ENCODE results near the gene RBM14. TPM values are rescaled to one million over a fixed set of nuclear protein-coding genes. Genes with fewer than 3 reads are reported as not detected.
A peak's percentile ranks its signal among the peaks of the same experiment; 100 is the strongest.

RBM14 gene
- total RNA-seq, 1 experiment from 2014 or later = 68.7 TPM

DNA sequence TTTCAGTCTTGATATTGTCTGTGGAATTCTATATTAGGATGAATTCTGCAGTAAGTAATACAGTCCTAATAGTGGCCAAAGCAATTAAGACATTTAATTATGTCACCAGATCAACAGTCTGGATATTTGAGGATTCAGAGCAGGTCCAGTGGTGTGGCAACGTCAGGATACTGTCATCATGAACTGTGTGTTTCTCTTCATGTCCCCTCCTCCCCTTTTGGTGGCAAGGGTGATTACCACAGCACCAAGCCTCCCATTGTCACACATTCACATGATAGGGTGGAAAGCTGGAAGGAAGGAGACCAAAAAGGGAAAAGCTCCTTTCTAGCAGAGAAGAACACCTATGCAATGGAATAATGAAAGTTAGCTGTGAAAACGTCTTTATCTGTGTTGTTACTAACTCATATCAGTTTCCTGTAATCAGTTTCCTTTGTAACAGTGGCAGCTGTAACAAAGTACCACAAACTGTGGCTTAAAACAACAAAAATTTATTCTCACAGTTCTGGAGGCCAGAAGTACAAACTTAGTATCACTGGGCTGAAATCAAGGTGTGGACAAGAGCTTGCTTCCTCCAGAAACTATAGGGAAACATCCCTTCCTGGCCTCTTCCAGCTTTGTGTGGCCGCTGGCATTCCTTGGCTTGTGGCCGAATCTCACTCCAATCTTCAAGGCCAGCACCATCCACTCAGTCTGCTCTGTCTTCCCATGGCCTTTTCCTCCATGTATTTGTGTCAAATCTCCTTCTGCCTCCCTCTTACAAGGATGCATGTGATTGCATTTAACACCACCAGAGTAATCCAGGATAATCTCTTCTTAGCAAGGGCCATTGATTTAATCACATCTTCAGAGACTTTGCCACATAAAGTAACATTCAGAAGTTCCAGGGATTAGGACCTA lies 6.5 kb upstream of the RBM14 start:
- Histone ChIP-seq H3K27ac (no peak overlapping the region), H3K9me3 (replicated peaks) (no peaks in the 10 kb centered on the region), H3K27me3 (no peaks in the 10 kb centered on the region), H3K36me3 (no peaks in the 10 kb centered on the region), H3K4me3 (no peak overlapping the region), H3K4me1 (no peaks in the 10 kb centered on the region)
- DNase-seq = no peak

DNA sequence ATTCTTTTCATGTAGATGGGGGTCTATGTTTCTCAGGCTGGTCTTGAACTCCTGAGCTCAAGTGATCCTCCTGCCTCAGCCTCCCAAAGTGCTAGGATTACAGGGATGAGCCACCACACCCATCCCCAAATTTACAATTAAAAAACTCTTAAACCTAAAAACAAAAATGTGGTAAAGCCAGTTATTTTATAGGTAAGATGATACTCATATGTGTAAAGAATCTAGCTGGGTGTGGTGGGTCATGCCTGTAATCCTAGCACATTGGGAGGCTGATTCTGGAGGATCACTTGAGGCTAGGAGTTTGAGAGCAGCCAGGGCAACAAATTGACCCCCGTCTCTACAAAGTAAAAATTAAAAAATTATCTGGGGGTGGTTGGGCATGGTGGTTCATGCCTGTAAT lies 4.0 kb upstream of the RBM14 start:
- H3K4me3 ChIP-seq = no peak overlapping the region
- no peaks in the 10 kb centered on the region for H3K27me3 ChIP-seq
- no peaks in the 10 kb centered on the region for H3K9me3 ChIP-seq (replicated peaks)
- DNase-seq = no peak
- H3K36me3 ChIP-seq = peaks cover 2% of the 10 kb centered on the region
- H3K4me1 ChIP-seq = no peaks in the 10 kb centered on the region
- H3K27ac ChIP-seq = no peak overlapping the region

DNA sequence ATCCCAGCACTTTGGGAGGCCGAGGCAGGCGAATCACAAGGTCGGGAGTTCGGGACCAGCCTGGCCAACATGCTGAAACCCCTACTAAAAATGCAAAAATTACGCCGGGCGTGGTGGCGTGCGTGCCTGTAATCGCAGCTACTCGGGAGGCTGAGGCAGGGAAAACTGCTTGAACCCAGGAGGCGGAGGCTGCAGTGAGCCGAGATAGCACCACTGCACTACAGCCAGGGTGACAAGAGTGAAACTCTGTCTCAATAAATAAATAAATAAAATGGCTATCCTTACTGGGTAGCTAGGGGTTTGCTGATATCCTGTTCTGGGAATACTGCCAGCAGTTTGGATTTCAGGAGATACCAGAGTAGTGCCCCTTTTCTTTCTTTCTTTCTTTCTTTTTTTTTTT lies 2.4 kb upstream of the RBM14 start:
- Histone ChIP-seq H3K36me3 (peaks cover 10% of the 10 kb centered on the region), H3K4me3 (no peak overlapping the region), H3K4me1 (no peaks in the 10 kb centered on the region), H3K27me3 (no peaks in the 10 kb centered on the region), H3K27ac (no peak overlapping the region), H3K9me3 (replicated peaks) (no peaks in the 10 kb centered on the region)
- DNase-seq = peak in 1 of 2 experiments; percentile 25

DNA sequence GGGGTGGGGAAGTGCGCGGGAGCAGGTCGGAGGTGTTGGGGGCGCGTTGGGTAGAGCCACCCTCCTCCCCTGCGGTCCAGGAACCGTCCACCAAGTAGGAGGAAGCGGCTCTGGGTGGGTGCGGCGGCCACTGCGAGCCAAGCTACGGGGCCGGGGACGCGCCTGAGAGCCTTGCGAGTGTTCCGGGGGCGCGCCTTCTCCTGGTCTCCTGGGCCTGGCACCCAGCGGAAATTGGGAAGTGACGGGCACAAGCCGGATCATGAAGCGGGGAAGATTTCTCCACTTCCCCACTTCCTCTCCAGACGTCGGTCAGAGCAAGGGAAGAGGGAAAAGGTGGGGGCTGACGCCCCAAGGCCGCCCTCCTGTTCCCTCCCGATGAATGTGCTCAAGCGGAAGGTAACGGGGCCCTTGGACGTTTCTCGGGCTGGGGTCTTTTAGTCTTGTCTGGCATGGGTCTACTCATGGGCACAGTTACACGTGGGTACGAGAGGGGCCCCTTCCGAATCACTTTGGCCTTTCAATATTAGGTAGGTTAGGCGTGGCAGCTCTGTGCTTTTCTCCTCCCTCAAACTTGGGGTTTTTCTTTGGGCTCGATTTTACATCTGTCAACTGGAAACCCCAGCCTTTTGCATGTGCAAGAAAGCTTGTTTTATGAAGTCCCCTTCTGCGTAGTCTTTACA lies 865 bp downstream of the RBM14 start:
- DNase-seq = no peak

DNA sequence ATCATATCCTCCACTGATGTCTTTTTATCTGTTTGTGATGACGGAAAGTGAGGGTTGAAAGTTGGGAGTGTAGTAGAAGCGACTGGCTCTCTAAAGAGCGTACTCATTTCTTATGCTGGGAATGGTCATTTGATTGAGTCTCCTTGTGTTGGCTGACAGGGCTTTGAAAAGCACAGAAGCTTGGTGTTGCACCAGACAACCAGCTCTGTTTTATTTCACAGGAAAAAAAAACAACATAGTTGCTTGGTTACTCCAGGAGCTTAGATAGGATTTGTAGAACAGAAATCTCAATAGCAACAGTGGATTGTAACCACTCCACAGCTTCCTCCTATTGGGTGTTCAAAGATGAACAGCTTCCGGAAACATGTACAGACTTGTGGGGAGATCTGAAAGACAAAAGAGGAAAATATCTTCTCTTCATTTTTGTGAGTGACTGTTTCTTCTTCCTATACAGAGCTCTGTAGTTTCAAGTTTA lies 2.7 kb downstream of the RBM14 start:
- Histone ChIP-seq H3K4me3 (peak overlapping the region; percentile 85), H3K27me3 (no peaks in the 10 kb centered on the region), H3K36me3 (peaks cover 36% of the 10 kb centered on the region), H3K27ac (no peak overlapping the region), H3K9me3 (replicated peaks) (no peaks in the 10 kb centered on the region), H3K4me1 (no peaks in the 10 kb centered on the region)
- no peak for DNase-seq

More for the DNA sequence above, 865 bp downstream of the RBM14 start:
- Histone ChIP-seq H3K36me3 (peaks cover 18% of the 10 kb centered on the region), H3K27ac (peak overlapping the region; percentile 78), H3K9me3 (replicated peaks) (no peaks in the 10 kb centered on the region), H3K4me1 (no peaks in the 10 kb centered on the region), H3K4me3 (peak overlapping the region; percentile 85), H3K27me3 (no peaks in the 10 kb centered on the region)

DNA sequence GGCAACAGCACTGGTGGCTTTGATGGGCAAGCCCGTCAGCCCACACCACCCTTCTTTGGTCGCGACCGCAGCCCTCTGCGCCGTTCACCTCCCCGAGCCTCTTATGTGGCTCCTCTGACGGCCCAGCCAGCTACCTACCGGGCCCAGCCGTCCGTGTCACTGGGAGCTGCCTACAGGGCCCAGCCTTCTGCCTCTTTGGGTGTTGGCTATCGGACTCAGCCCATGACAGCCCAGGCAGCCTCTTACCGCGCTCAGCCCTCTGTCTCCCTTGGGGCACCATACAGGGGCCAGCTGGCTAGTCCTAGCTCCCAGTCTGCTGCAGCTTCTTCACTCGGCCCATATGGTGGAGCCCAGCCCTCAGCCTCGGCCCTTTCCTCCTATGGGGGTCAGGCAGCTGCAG lies 8.0 kb downstream of the RBM14 start:
- peaks cover 78% of the 10 kb centered on the region for H3K36me3 ChIP-seq
- no peak for DNase-seq

DNA sequence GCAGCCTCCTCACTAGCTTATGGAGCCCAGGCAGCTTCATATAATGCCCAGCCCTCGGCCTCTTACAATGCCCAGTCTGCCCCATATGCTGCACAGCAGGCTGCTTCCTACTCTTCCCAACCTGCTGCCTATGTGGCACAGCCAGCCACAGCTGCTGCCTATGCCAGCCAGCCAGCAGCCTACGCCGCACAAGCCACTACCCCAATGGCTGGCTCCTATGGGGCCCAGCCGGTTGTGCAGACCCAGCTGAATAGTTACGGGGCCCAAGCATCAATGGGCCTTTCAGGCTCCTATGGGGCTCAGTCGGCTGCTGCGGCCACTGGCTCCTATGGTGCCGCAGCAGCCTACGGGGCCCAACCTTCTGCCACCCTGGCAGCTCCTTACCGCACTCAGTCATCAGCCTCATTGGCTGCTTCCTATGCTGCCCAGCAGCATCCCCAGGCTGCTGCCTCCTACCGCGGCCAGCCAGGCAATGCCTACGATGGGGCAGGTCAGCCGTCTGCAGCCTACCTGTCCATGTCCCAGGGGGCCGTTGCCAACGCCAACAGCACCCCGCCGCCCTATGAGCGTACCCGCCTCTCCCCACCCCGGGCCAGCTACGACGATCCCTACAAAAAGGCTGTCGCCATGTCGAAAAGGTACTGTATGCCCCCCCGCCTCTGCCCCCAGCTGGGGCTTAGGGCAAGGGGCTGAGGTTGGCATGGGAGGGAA lies 8.8 kb downstream of the RBM14 start:
- Histone ChIP-seq H3K4me3 (no peak overlapping the region), H3K27me3 (no peaks in the 10 kb centered on the region), H3K27ac (no peak overlapping the region), H3K4me1 (no peaks in the 10 kb centered on the region), H3K9me3 (replicated peaks) (no peaks in the 10 kb centered on the region), H3K36me3 (peaks cover 81% of the 10 kb centered on the region)
- no peak for DNase-seq

More for the DNA sequence above, 8.0 kb downstream of the RBM14 start:
- Histone ChIP-seq H3K4me1 (no peaks in the 10 kb centered on the region), H3K27ac (no peak overlapping the region), H3K9me3 (replicated peaks) (no peaks in the 10 kb centered on the region), H3K27me3 (no peaks in the 10 kb centered on the region), H3K4me3 (no peak overlapping the region)

DNA sequence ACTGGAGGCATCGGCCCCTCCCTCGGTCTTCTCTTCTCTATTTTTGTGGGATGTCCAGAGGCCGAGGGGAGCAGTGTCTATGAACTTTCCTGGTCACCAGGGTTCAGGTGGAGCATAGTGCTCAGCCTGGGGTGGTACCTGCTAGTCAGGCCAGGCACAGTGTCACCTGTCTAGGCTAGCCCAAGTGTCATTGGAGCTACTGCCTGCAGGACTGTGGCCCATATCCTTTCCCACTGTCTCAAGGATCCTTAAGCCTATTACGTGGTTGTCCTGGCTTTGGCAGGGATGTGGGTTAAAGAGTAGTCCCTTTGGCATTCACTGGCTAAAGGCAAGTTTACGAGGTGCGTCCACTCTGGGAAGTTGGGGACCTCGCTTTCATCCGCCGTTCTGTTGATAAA lies 9.3 kb downstream of the RBM14 start:
- Histone ChIP-seq H3K27ac (no peak overlapping the region), H3K4me1 (no peaks in the 10 kb centered on the region), H3K36me3 (peaks cover 86% of the 10 kb centered on the region), H3K9me3 (replicated peaks) (no peaks in the 10 kb centered on the region), H3K4me3 (no peak overlapping the region), H3K27me3 (no peaks in the 10 kb centered on the region)
- DNase-seq = no peak

DNA sequence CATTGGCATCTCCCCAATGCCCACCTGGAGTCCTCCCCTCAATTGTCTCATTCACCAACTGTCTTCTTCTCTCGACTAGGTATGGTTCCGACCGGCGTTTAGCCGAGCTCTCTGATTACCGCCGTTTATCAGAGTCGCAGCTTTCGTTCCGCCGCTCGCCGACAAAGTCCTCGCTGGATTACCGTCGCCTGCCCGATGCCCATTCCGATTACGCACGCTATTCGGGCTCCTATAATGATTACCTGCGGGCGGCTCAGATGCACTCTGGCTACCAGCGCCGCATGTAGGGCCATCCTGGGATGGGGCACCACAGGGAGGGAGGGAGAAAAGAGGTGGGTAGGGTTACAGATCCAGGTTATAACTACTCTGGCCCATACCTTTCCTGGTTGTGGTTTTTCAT lies 10.0 kb downstream of the RBM14 start:
- Histone ChIP-seq H3K27ac (no peak overlapping the region), H3K4me1 (no peaks in the 10 kb centered on the region), H3K9me3 (replicated peaks) (no peaks in the 10 kb centered on the region), H3K27me3 (no peaks in the 10 kb centered on the region), H3K4me3 (no peak overlapping the region), H3K36me3 (peaks cover 87% of the 10 kb centered on the region)
- DNase-seq = no peak

DNA sequence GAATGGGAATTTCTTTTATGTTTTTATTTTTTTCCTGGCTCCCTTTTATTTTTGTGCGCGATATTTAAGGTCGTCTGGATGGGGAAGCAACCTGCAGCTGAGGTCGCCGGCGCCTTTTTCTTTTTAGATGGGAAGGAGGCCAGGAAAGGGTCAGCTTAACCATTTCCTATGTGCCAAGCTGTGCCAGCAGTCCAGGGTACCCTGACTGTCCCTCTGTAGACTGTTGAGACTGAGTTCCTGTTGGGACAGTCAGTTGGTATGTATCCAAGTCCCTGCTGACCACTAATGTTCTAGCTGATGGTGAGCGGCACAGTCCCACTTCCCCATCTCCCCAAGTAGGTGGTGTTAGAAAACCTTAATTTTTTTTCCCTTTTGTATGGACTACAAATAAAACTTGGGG lies 10.5 kb downstream of the RBM14 start:
- no peaks in the 10 kb centered on the region for H3K9me3 ChIP-seq (replicated peaks)
- no peak for DNase-seq
- H3K36me3 ChIP-seq = peaks cover 88% of the 10 kb centered on the region

DNA sequence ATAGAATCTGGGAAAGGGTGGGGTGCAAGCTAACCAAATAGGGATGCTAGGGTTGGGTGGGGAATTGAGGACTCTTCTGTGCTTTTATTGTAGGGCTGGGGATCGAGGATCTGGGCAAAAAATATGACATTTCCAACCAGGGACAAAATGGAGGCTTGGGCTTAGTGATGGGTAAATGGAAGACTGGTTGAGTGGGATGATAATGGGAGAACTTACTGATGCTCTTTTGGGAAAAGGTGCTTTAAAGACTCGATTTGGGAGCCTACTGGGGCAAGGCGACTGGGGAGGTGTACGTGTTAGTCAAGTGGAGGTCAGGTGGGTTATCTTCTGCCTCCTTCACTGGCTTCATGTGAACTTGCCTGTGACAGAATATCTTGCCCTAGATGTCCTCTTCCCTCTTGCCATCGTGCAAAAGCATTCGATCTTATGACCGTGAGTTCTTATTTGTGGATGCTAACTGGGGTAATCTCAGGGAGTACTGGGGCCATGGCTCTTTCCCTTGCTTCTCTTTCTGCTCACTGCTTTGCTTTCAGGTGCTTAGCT lies 11.7 kb downstream of the RBM14 start:
- no peak for DNase-seq
- no peaks in the 10 kb centered on the region for H3K4me1 ChIP-seq
- peaks cover 85% of the 10 kb centered on the region for H3K36me3 ChIP-seq
- no peak overlapping the region for H3K27ac ChIP-seq
- no peaks in the 10 kb centered on the region for H3K27me3 ChIP-seq
- no peaks in the 10 kb centered on the region for H3K9me3 ChIP-seq (replicated peaks)
- H3K4me3 ChIP-seq = no peak overlapping the region

More for the DNA sequence above, 10.5 kb downstream of the RBM14 start:
- Histone ChIP-seq H3K27ac (no peak overlapping the region), H3K27me3 (no peaks in the 10 kb centered on the region), H3K4me1 (no peaks in the 10 kb centered on the region), H3K4me3 (no peak overlapping the region)

DNA sequence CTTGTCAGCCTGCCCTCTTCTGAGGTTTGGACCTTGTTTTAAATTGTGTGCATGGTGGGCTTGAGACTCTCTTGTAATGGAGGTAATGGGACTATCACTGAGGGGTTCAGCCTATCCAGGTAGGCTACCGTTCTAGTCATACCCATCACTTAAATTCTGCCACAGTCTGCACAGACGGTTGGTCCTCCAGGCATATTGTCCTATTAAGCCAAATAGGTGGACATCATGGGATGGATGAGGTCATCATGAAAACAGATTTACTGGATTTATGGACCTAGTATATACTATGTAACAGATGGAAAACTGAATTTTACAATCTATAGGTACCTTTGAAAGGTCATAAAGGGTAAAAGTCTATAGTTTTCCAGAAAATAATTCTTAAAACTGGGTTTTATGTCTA lies 12.9 kb downstream of the RBM14 start:
- H3K27ac ChIP-seq = no peak overlapping the region
- H3K4me3 ChIP-seq = no peak overlapping the region
- no peaks in the 10 kb centered on the region for H3K27me3 ChIP-seq
- no peak for DNase-seq
- H3K4me1 ChIP-seq = no peaks in the 10 kb centered on the region
- H3K36me3 ChIP-seq = peaks cover 82% of the 10 kb centered on the region
- H3K9me3 ChIP-seq (replicated peaks) = no peaks in the 10 kb centered on the region

DNA sequence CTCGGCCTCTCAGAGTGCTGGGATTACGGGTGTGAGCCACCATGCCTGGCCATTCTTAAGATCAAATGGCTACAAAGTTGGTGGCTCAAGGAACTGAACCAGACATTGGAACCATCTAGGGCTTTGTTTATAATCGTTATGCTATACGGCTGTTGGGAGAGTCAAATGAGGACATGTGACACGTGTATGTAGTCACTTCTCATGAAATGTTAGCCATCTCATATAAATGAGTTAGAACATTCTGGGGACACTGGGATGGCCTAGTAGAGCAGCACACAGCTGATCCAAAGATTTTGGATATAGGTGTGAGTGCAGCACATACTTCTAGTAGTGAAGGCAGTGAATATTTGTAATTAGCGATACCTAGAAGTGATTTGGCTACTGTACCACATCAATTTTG lies 15.5 kb downstream of the RBM14 start:
- no peak for DNase-seq
- Histone ChIP-seq H3K36me3 (peaks cover 60% of the 10 kb centered on the region), H3K27ac (no peak overlapping the region), H3K4me1 (no peaks in the 10 kb centered on the region), H3K27me3 (no peaks in the 10 kb centered on the region), H3K4me3 (no peak overlapping the region), H3K9me3 (replicated peaks) (no peaks in the 10 kb centered on the region)

DNA sequence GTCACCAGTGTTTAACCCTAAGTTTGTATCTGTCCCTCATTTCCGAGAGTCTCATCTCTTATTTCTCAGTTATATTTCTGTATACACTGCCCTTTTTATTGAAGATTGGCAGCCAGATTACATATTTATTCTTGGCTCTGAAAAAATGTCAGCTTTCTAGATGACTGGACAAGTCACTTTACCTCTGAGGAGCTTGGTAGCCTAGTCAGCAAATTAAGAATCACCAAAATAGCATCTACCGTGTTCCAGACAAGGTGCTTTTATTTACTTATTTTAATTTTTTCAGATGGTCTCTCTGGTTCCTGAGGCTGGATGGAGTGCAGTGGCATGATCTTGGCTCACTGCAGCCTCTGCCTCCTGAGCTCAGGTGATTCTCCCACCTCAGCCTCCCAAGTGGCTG lies 16.5 kb downstream of the RBM14 start:
- H3K27ac ChIP-seq = no peak overlapping the region
- no peak overlapping the region for H3K4me3 ChIP-seq
- H3K27me3 ChIP-seq = no peaks in the 10 kb centered on the region
- peaks cover 49% of the 10 kb centered on the region for H3K36me3 ChIP-seq
- no peak for DNase-seq
- H3K4me1 ChIP-seq = no peaks in the 10 kb centered on the region
- H3K9me3 ChIP-seq (replicated peaks) = no peaks in the 10 kb centered on the region

DNA sequence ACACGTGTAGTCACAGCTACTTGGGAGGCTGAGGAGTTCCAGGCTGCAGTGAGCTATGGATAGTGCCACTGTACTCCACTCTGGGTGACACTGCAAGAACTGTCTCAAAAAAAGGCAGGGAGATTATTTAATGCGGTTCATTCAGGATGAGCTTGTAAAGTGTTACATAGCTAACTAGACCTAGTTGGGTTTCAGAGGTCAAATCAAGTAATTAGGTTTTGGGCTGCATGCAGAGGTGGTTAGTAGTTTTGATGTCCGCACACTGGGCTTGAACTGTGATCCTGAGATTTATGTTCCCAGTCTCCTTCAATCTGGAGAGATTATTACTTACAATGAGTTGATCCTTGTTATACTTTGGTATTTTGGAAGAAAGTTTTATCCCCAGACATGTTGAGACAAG lies 20.0 kb downstream of the RBM14 start:
- Histone ChIP-seq H3K9me3 (replicated peaks) (no peaks in the 10 kb centered on the region), H3K4me3 (no peak overlapping the region), H3K36me3 (peaks cover 44% of the 10 kb centered on the region), H3K27me3 (no peaks in the 10 kb centered on the region), H3K27ac (no peak overlapping the region), H3K4me1 (peaks cover 15% of the 10 kb centered on the region)
- DNase-seq = no peak
